Measurements from ENCODE around the gene NSMF.

The NSMF gene

DNA sequence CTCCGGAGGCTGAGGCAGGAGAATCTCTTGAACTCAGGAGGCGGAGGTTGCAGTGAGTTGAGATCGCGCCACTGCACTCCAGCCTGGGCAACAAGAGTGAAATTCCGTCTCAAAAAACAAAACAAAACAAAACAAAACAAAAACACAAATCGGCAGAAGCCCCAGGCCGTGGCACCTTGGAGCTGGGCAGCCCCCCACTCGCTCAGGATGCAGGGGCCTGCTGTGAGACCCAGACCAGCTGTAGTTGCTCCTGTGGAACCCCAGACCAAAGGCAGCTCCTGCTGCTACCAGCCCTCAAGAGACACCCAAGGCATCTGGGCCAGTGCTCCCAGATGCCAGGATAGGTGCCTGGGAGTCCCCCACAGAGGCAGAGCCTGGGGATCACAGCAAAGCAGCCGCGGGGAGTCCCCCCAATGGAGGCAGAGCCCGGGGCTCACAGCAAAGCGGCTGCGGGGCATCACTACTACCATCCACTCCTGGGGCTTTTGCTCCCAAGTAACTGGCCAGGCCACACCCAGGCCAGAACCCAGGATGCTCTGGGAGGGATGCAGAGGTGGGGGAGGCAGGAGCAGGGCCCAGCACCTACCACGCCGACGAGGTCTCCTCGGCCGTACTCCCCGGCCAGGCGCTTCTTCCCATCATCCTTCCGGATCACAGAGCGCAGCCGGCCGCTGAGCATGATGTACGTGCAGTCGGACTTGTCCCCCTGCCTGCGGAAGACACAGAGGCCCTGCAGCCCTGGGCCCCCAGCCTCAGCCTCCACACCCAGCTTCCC, 37.7 kb upstream of the NSMF start:
- no peak for TF ChIP-seq POLR2A (IDR thresholded peaks at IDR 0.05; ENCODE audit: low read depth, low read length)
- FAIRE-seq (no peak), DNase-seq (ENCODE audit: insufficient read length, low spot score) (no peak)

DNA sequence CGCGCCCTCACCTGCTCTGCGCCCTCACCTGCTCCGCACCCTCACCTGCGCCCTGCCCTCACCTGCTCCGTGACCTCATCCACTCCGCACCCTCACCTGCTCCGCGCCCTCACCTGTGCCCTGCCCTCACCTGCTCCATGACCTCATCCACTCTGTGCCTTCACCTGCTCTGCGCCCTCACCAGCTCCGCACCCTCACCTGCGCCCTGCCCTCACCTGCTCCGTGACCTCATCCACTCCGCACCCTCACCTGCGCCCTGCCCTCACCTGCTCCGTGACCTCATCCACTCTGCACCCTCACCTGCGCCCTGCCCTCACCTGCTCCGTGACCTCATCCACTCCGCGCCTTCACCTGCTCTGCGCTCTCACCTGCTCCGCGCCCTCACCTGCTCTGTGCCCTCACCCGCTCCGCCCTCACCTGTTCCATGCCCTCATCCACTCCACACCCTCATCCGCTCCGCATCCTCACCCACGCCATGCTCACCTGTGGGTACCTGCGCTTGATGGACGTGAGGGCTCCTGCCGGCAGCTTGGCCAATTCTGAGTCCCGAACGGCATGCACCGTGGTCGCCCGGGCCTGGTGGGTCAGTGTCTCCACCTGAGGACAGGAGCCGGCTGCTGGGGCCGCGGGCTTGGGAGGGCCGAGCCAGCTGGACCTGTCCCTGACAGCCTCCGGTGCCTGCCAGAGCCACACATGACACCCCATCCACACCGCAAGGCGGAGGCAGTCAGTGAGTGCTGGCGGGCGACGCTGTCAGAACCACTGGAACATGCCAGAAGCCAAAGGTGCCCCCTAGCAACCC, 35.6 kb upstream of the NSMF start:
- DNase-seq (ENCODE audit: insufficient read length, low spot score): no peak
- no peak for TF ChIP-seq POLR2A (IDR thresholded peaks at IDR 0.05; ENCODE audit: low read depth, low read length)
- FAIRE-seq: no peak

DNA sequence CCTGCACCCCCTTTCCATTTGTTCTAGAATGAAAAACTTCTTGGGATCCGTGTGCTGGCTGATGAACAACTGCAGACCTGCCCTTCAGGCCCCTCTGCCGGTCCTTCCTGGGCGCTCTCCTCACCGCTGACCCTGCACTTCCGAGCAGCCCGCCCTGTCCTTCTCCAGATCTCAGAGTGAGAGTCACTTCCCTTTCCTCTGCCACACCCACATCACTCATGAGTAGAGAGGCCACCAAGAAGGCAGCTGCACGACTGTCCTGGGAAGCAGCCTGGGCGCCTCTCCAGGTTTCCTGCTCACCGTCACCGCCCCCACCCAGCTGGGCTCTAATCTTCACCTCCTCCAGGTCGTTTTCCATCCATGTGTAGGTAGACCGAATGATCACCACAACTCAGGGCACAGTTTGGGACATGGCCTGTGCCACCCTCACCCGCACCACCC, 35.0 kb upstream of the NSMF start:
- no peak for DNase-seq (ENCODE audit: insufficient read length, low spot score)
- no peak for TF ChIP-seq POLR2A (IDR thresholded peaks at IDR 0.05; ENCODE audit: low read depth, low read length)
- no peak for FAIRE-seq

DNA sequence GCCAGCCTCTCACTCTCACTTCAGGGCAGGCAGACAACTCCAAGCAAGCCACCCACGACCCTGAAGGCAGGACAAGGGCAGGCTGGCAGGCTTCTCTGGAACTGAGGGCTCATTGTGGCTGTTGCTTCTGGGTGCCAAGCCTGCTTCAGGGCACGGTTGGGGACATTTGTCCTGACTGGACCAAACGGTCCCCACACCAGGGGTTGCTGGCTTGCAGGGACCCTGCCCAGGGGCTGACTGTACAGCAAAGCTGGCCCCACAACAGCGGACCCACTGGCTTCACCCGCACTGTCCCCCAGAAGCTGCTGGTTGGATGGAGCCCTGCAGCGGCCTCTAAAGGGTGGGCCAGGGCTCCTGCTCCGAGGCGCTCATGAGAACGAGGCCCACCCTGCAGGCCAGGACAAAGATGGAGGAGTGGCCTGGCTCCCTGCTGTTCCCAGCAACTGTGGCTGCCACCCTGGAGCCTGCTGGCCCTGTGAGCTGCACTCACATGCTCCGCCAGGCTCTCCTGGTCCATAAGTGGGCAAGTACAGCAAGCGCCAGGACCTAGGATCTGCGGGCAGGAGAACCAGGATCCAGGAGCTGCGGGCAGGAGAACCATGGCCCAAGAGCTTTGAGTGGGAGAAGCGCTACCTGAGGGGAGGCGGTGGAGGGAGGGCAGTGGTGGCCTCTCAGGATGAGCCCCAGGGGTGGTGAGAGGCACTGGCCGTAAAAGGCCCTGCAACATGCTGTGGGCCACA, 34.4 kb upstream of the NSMF start:
- DNase-seq (ENCODE audit: insufficient read length, low spot score): no peak
- FAIRE-seq: no peak
- no peak for TF ChIP-seq POLR2A (IDR thresholded peaks at IDR 0.05; ENCODE audit: low read depth, low read length)

DNA sequence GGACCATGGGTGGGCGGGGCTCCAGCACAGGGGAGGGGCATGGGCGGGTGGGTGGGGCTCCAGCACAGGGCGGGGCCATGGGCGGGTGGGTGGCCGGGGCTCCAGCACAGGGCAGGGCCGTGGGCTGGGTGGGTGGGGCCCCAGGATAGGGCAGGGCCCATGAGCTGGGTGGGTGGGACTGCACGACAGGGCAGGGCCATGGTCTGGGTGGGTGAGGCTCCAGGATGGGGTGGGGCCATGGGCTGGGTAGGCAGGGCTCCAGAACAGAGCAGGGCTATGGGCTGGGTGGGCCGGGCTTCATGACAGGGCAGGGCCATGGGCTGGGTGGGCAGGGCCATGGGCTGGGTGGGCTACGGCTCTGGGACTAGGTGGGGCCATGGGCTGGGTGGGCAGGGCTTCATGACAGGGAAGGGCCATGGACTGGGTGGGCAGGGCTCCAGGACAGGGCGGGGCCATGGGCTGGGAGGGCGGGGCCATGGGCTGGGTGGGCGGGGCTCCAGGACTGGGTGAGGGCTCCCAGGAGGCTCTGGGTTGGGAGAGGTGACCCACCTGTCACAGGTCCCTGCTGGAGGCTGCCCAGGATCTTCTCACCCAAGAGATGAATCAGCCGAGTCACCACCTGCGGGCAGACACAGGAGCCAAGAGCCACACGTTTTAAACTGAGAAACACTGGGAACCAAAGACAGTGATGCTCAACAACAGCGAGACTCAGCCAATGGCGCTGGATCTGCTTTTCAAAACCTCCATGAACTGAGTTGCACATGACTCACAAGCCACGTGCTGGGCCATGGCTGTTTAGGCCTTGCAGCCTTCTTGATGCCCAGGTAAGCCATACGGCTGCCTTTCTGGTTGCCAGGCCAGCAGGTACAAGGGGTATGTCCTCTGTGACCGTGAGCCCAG, 33.6 kb upstream of the NSMF start:
- FAIRE-seq (no peak), DNase-seq (ENCODE audit: insufficient read length, low spot score) (peak; percentile 81)
- TF ChIP-seq POLR2A (IDR thresholded peaks at IDR 0.05; ENCODE audit: low read depth, low read length): no peak

DNA sequence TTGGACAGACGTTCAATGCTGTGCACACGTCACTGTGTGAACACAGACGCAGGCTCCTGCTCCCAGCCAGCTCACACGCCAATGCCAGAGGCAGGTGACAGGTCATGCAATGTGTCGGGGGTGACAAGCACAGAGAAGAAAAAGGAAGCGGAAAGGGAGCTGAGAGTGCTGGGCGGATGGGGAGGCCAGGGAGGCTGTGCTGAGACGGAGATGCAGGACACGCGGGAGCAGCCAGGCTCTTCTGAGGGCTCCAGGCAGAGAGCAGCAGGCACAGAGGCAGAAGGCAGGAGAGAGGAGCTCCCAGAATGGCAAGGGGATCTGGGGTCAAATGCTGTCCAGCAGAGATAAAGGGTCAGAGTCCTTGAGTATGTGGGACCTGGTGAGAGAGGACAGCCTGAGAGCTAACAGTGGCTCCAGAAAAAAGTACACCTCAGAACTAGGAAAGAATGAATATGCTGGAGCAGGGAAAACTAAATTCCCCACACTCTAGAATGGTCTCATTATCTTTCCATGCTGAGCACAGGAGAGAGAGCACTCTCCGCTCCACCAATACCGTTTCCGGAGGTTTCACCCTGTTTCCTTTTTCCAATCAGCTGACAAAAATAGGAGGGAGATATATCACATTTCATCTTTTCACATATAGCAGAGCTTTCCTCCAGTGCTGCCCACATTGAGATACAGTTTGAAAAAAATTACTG, 32.8 kb upstream of the NSMF start:
- TF ChIP-seq POLR2A (IDR thresholded peaks at IDR 0.05; ENCODE audit: low read depth, low read length): no peak
- DNase-seq (ENCODE audit: insufficient read length, low spot score) (no peak), FAIRE-seq (no peak)

DNA sequence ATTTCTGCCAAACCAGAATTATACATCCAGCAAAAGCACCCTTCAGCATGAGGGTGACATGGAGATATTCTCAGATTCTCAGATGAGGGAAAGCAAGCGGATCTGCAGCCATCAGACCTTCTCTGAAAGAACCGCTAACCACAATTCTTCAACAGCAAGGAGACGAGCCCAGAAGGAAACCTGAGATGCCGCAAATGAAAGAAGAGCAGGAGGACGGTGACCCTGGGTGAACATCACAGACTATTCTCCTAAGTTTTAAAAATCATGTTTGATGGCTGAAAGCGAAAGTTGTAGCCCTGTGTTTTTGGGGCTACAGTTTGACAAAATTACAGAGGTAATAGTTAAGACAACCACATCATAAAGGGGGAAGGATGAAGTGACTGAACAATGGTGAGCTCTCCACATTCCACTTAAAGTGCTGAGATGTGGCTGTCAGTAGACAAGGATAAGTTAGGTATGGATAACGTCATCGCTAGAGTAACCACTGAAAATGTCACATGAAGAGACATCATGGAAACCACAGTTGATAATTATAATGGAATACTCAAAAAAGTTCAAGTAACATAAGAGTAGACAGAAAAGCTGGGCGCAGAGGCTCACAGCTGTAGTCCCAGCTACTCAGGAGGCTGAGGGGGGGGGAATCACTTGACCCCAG, 31.5 kb upstream of the NSMF start:
- no peak for DNase-seq (ENCODE audit: insufficient read length, low spot score)
- no peak for FAIRE-seq

DNA sequence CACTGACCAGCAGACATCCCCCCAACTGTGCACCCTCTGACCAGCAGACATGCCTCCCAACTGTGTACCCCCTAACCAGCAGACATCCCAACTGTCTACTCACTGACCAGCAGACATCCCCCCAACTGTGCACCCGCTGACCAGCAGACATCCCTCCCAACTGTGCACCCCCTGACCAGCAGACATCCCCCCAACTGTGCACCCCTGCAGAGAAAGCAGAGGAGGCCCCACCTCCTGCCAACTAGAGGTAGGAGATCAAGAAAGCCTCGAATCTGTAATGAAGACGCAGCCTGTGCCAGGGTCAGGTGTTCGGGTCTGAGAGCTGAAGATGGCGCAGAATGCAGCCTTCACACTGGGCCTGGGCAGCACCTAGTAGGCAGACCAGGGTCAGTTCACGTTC, 29.8 kb upstream of the NSMF start:
- DNase-seq (ENCODE audit: insufficient read length, low spot score) (no peak), FAIRE-seq (no peak)
- TF ChIP-seq POLR2A (IDR thresholded peaks at IDR 0.05; ENCODE audit: low read depth, low read length): no peak

More for the DNA sequence above, 31.5 kb upstream of the NSMF start:
- no peak for TF ChIP-seq POLR2A (IDR thresholded peaks at IDR 0.05; ENCODE audit: low read depth, low read length)

DNA sequence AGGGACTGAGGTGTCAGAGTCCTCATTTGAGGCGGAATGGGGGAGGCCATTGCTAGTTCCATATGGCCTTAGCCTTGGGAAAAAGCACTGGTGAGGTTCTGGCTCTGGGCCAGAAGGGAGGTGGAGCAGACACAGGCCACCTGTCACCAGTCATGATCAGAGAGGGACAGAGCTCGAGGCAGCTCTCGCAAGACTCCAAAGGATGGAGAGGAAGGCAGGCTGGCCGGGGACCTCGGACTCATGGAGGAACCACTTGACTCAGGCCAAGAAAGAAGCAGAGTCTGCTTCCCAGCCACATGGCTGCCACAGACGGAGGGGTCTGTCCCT, 29.2 kb upstream of the NSMF start:
- FAIRE-seq: no peak
- DNase-seq (ENCODE audit: insufficient read length, low spot score): no peak
- no peak for TF ChIP-seq POLR2A (IDR thresholded peaks at IDR 0.05; ENCODE audit: low read depth, low read length)

DNA sequence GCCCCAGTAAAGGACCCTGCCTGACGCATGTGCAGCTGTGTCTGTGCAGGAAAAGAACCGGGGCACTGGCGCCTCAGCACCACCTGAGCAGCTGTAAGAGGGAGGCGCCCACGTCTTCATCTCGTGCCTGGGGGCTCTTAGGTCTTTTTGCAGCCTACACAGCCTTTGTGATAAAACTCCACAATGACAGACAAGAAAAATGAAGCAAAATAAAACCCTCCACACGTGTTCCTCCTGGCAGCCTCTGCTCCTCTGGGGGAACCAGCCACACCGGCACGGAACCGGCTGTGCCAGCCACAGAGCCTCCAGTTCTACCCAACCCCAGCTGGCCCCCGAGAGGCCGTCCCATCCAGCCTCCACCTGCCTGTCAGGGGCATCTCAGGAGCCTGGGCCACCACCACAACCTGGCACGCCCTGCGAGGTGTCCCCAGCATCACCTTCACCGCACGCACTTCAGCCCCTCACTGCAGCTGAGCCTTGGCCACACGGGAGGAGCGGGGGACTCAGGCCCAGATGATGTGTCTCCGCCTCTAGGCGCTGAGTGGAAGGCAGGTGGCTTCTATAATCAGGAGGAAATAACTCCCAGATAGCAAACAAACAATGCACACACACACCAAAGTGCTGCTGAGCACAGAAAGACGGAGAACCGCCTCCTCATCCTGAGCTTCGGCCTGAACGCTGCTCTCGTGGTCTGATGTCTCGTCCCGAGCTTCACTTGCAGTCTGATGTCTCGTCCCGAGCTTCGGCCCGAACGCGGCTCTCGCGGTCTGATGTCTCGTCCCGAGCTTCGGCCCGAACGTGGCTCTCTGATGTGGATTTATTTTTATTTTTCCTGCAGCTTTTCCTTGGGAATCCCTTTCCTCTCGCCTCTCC, 28.6 kb upstream of the NSMF start:
- no peak for TF ChIP-seq POLR2A (IDR thresholded peaks at IDR 0.05; ENCODE audit: low read depth, low read length)
- no peak for DNase-seq (ENCODE audit: insufficient read length, low spot score)
- no peak for FAIRE-seq

DNA sequence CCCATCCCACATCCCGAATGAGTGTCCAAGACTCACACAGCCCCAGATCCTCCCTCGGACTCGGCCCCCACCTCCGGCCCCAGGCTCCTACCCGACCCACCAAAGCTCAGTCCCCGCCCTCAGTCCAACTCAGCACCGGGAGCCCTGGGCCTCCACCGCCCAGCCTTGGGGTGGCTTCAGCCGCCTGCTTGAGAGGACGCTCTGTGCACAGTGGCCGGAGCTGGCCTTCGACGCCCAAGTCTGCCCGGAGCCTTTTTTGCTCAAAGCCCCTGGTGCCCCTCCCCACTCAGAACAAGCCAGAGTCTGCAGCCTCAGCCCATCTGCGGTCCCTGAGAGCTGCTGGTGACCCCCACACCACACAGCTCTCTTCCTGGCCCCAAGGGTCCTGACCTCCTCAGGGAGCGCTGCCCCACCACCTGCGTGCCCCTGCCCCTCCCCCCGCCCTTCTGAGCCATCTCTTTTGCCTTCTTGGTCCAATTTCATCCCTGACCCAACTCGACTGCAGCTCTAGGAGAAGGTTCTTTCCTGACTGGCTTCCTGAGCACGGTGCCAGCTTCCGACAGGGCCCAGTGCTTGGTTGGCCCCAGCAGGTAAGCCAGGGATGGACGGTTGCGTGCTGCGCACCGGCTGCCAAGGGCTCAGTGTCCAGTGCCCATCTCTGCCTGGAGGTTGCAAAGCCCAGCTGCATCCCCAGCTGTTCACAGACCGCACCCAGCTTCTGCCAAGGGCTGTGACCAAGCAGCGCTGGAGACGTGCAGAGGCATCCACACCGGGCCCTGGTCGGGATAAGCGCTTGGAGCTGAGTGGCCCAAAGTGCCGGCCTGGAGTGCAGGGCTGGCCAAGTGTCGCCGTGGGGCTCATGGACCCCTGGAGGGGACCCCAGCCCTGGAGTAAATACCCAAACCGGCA, 27.7 kb upstream of the NSMF start:
- TF ChIP-seq POLR2A (IDR thresholded peaks at IDR 0.05; ENCODE audit: low read depth, low read length): no peak
- FAIRE-seq (no peak), DNase-seq (ENCODE audit: insufficient read length, low spot score) (no peak)

Measured in H54 (cell line).